SK-N-SH (cell line): Measurements from ENCODE around the gene ARPC2. TPM values are rescaled to one million over a fixed set of nuclear protein-coding genes. Genes with fewer than 3 reads are reported as not detected.
A peak's percentile ranks its signal among the peaks of the same experiment; 100 is the strongest.

Experiments
- CTCF ChIA-PET: fragments of 300-600, 350-600 bp; formaldehyde crosslinking; extraction: SDS; loops from one replicate; lab custom pipeline; 2021; lab: Yijun Ruan, JAX
- POLR2A ChIA-PET: fragments of 350-600 bp; sonication (Branson Sonifier 250); formaldehyde crosslinking; extraction: SDS; loops from one replicate; lab custom pipeline; 2020; ENCODE audit warnings: antibody characterized with exemption, inconsistent platforms; lab: Yijun Ruan, JAX
- DNase-seq: peaks from one replicate; pipeline ENCODE4 v3.0.0; 2012
- H2AFZ ChIP-seq: fragments of 200-600 bp; sonication (generic); 2 replicates; pipeline ENCODE4 v1.8.1; 2016; ENCODE audit warnings: antibody characterized with exemption, mild to moderate bottlenecking, low read depth
- H3F3A ChIP-seq: fragments of 200-600 bp; sonication (generic); replicated peaks from 2 replicates; pipeline ENCODE3; 2016; ENCODE audit warnings: antibody characterized with exemption, mild to moderate bottlenecking; ENCODE audit not compliant: insufficient read depth
- H3K27ac ChIP-seq, 2 experiments: fragments of 200-500 bp in 1 of 2; fragments of 200-600 bp in 1 of 2; sonication (Bioruptor generic) in 1 of 2; sonication (generic), shearing (Covaris generic) in 1 of 2; 2 replicates each; pipeline versions ENCODE4 v1.5.1 to v1.6.1; 2014 to 2016; ENCODE audit warnings: low read depth in 2 of 2, inconsistent platforms in 1 of 2, low read length in 1 of 2, mild to moderate bottlenecking in 1 of 2, mixed read lengths in 1 of 2
- H3K27me3 ChIP-seq: fragments of 200-600 bp; sonication (generic), shearing (Covaris generic); 2 replicates; pipeline ENCODE4 v1.6.1; 2016; ENCODE audit warnings: mixed run types; ENCODE audit not compliant: insufficient read depth
- H3K36me3 ChIP-seq, 2 experiments: fragments of 200-500 bp in 1 of 2; fragments of 200-600 bp in 1 of 2; sonication (Bioruptor generic) in 1 of 2; sonication (generic) in 1 of 2; replicated peaks in 1 of 2; 2 replicates each; pipeline versions ENCODE3 to v1.5.1; 2014 to 2016; ENCODE audit warnings: low read length in 1 of 2, mild to moderate bottlenecking in 1 of 2; ENCODE audit not compliant: insufficient read depth in 2 of 2, control insufficient read depth in 1 of 2
- H3K4me1 ChIP-seq, 2 experiments: fragments of 200-500 bp in 1 of 2; fragments of 200-600 bp in 1 of 2; sonication (Bioruptor generic) in 1 of 2; sonication (generic), shearing (Covaris generic) in 1 of 2; 2 replicates each; pipeline versions ENCODE4 v1.5.1 to v1.6.1; 2014 to 2016; ENCODE audit warnings: low read depth in 1 of 2, low read length in 1 of 2, mixed run types in 1 of 2; ENCODE audit not compliant: insufficient read depth in 2 of 2, control insufficient read depth in 1 of 2
- H3K4me2 ChIP-seq: fragments of 200-600 bp; sonication (generic), shearing (Covaris generic); 2 replicates; pipeline ENCODE4 v1.6.1; 2017; ENCODE audit warnings: mixed run types
- H3K4me3 ChIP-seq, 2 experiments: fragments of 200-500 bp in 1 of 2; fragments of 200-600 bp in 1 of 2; sonication (Bioruptor generic) in 1 of 2; sonication (generic), shearing (Covaris generic) in 1 of 2; 2 replicates each; pipeline versions ENCODE4 v1.5.1 to v1.8.1; 2014 to 2016; ENCODE audit warnings: low read depth in 2 of 2, inconsistent platforms in 1 of 2, low read length in 1 of 2, mild to moderate bottlenecking in 1 of 2, mixed read lengths in 1 of 2, moderate library complexity in 1 of 2
- H3K79me2 ChIP-seq: fragments of 200-600 bp; sonication (generic); 2 replicates; pipeline ENCODE4 v1.8.1; 2017; ENCODE audit warnings: mild to moderate bottlenecking; ENCODE audit not compliant: insufficient read depth
- H3K9ac ChIP-seq: fragments of 200-600 bp; sonication (generic); 2 replicates; pipeline ENCODE4 v1.6.1; 2017; ENCODE audit warnings: mixed run types
- H3K9me2 ChIP-seq: fragments of 200-600 bp; sonication (generic); 2 replicates; pipeline ENCODE4 v1.6.1; 2017; ENCODE audit warnings: mixed run types
- H3K9me3 ChIP-seq: fragments of 200-600 bp; sonication (generic); 2 replicates; pipeline ENCODE4 v1.6.1; 2017; ENCODE audit warnings: mixed run types, mild to moderate bottlenecking, moderate library complexity
- H4K20me1 ChIP-seq: fragments of 200-600 bp; sonication (generic); 2 replicates; pipeline ENCODE4 v1.6.1; 2017; ENCODE audit warnings: mild to moderate bottlenecking, mixed run types; ENCODE audit not compliant: insufficient read depth
- FOSL2 ChIP-seq: IDR thresholded peaks from 2 replicates; pipeline ENCODE4 v1.4.0; 2012; ENCODE audit warnings: low read depth, mild to moderate bottlenecking, moderate library complexity, borderline replicate concordance
- FOXJ3 ChIP-seq: sonication (generic); formaldehyde crosslinking; IDR thresholded peaks from 2 replicates; pipeline ENCODE4 v1.5.1; 2020; ENCODE audit warnings: mild to moderate bottlenecking, missing genetic modification reagents
- JUND ChIP-seq: IDR thresholded peaks from 2 replicates; pipeline ENCODE4 v1.4.0; 2012
- NRF1 ChIP-seq: IDR thresholded peaks from 2 replicates; pipeline ENCODE4 v1.6.1; 2012; ENCODE audit warnings: low read depth, mild to moderate bottlenecking, low read length
- RAD21 ChIP-seq: IDR thresholded peaks from 2 replicates; pipeline ENCODE4 v1.6.1; 2012; ENCODE audit warnings: mild to moderate bottlenecking, low read length
- RFX5 ChIP-seq: IDR thresholded peaks from 2 replicates; pipeline ENCODE4 v1.6.1; 2012; ENCODE audit warnings: mild to moderate bottlenecking, improper control_type of control experiment, low read length
- RXRA ChIP-seq: IDR thresholded peaks from 2 replicates; pipeline ENCODE4 v1.4.0; 2012; ENCODE audit warnings: low read depth, mild to moderate bottlenecking, borderline replicate concordance
- TCF12 ChIP-seq: IDR thresholded peaks from 2 replicates; pipeline ENCODE4 v1.4.0; 2012
- YY1 ChIP-seq: IDR thresholded peaks from 2 replicates; pipeline ENCODE4 v1.4.0; 2012; ENCODE audit warnings: low read depth, mild to moderate bottlenecking
- WGBS: methylation state at CpG from one replicate; pipeline ENCODE4 v1.1.6; 2017; ENCODE audit warnings: low lambda C conversion rate; 5-methylcytosine and 5-hydroxymethylcytosine counted together
- polyA plus RNA-seq, 3 experiments: library from polyadenylated mRNA; depleted of rRNA; stranded (reverse); fragments of >200 nt; gene quantifications; 2 replicates each; pipeline ENCODE4 v1.2.3, GENCODE V29; 2012
- TF ChIP-seq, protein P1 (sequence below): IDR thresholded peaks from 2 replicates; pipeline ENCODE4; 2012
- TF ChIP-seq, protein P2 (sequence below): fragments of 150-350 bp; IDR thresholded peaks from 2 replicates; pipeline ENCODE4 v1.6.1; 2017; ENCODE audit warnings: antibody characterized with exemption, low read length, low read depth, borderline replicate concordance
- TF ChIP-seq, protein P3 (sequence below): IDR thresholded peaks from 2 replicates; pipeline ENCODE4 v1.4.0; 2012; ENCODE audit warnings: low read depth

ARPC2 gene
- polyA plus RNA-seq, 1 of the 3 experiments (the other 2 are of a cell fraction) = 319 TPM

DNA sequence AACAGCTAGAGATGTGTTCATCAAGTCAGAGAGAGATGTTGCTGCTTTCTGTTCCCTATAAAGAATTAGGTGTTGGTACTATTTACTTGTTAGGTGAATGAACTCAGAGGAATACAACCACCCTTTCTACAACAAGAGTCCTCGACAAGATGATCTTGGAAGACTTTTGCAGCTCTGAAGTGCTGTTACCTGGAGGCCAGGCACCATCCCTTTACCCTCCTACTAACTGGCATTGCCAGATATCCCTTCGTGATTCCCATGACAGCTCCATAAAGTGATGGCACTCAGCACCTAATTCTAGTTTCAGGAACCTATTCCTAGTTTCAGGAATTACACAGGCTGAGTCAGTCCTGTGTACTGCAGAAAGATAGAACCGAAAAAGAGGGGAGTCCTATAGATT lies 9.9 kb downstream of the ARPC2 start:
- Histone ChIP-seq H3K9ac (no peak overlapping the region), H3K4me1 (peaks cover 0 to 36% of the 10 kb centered on the region in 2 experiments), H3K4me2 (no peak overlapping the region), H3K27me3 (no peaks in the 10 kb centered on the region), H3K36me3 (peaks cover 69 to 76% of the 10 kb centered on the region in 2 experiments), H4K20me1 (peaks cover 41% of the 10 kb centered on the region), H3K4me3 (no peak overlapping the region), H3F3A (peaks cover 45% of the 10 kb centered on the region), H3K27ac (peak overlapping the region in 1 of 2 experiments; percentile 89; a peak in 2 of 4 replicates), H3K9me2 (no peaks in the 10 kb centered on the region), H2AFZ (no peak overlapping the region), H3K79me2 (peaks cover 88% of the 10 kb centered on the region), H3K9me3 (no peaks in the 10 kb centered on the region)
- WGBS = 92% methylated on average over 3 of the region's 3 CpGs
- no peak for TF ChIP-seq RAD21
- ChIA-PET CTCF (interaction anchor here (1.1 to 1.5 kb wide), 2 partner anchors 31 to 45 kb away, joined by 3 read pairs; no protein-coding TSS in a partner anchor), POLR2A (no interaction called here)
- no peak for DNase-seq

DNA sequence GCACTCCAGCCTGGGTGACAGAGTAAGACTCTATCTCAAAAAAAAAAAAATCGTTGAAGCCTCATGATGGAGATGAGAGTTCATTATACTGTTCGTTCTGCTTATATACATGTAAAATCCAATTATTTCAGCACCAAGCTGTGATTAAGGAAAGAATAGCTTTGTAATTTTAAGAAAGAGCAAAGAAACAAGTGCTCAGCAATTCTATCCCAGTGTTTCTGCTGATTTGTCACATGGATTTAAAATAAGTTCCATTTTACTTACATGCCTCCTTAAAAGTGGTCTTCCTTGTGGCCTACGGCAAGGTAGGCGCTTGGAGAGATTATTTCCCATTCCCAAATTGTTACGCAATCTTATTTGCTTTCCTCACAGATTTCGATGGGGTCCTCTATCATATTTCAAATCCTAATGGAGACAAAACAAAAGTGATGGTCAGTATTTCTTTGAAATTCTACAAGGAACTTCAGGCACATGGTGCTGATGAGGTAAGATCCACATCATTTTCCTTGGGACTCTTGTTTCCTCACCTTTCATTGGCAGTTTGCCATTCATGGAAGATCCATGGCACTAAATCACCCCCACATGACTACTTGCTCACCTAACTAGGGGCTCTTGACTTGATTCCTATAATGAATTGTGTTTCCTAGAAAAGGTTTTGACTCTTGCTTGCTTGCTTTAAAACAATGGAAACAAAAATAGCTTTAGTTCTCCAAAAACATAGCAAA lies 11.5 kb downstream of the ARPC2 start:
- Histone ChIP-seq H2AFZ (no peak overlapping the region), H3K36me3 (peaks cover 68 to 85% of the 10 kb centered on the region in 2 experiments), H3K9ac (peak overlapping the region; percentile 20; the same call in 1 of the 2 replicates), H3K4me1 (peaks cover 0 to 30% of the 10 kb centered on the region in 2 experiments), H3K4me2 (peak overlapping the region; percentile 38; the same call in 1 of the 2 replicates), H3F3A (peaks cover 45% of the 10 kb centered on the region), H3K79me2 (peaks cover 86% of the 10 kb centered on the region), H3K27me3 (no peaks in the 10 kb centered on the region), H3K27ac (peak overlapping the region; percentile 64 to 89; a peak in 3 of 4 replicates), H3K9me2 (no peaks in the 10 kb centered on the region), H3K9me3 (no peaks in the 10 kb centered on the region), H4K20me1 (peaks cover 25% of the 10 kb centered on the region), H3K4me3 (no peak overlapping the region)
- POLR2A ChIA-PET = interaction anchor here (0.7 kb wide), 1 partner anchor 10 kb away, joined by 3 read pairs; no protein-coding TSS in a partner anchor
- CTCF ChIA-PET = interaction anchor here (1.0 kb wide), 1 partner anchor 10 kb away, joined by 3 read pairs; no protein-coding TSS in a partner anchor
- DNase-seq = no peak
- TF ChIP-seq NRF1 = no peak
- TF ChIP-seq RXRA = no peak
- TF ChIP-seq, protein P1, sequence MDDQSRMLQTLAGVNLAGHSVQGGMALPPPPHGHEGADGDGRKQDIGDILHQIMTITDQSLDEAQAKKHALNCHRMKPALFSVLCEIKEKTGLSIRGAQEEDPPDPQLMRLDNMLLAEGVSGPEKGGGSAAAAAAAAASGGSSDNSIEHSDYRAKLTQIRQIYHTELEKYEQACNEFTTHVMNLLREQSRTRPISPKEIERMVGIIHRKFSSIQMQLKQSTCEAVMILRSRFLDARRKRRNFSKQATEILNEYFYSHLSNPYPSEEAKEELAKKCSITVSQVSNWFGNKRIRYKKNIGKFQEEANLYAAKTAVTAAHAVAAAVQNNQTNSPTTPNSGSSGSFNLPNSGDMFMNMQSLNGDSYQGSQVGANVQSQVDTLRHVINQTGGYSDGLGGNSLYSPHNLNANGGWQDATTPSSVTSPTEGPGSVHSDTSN = no peak
- TF ChIP-seq YY1 = no peak
- no peak for TF ChIP-seq FOSL2
- TF ChIP-seq TCF12 = no peak
- TF ChIP-seq FOXJ3 (CRISPR knock-in tag) = no peak
- TF ChIP-seq RFX5 = no peak
- TF ChIP-seq, protein P2, sequence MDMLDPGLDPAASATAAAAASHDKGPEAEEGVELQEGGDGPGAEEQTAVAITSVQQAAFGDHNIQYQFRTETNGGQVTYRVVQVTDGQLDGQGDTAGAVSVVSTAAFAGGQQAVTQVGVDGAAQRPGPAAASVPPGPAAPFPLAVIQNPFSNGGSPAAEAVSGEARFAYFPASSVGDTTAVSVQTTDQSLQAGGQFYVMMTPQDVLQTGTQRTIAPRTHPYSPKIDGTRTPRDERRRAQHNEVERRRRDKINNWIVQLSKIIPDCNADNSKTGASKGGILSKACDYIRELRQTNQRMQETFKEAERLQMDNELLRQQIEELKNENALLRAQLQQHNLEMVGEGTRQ = no peak
- TF ChIP-seq JUND = no peak
- no peak for TF ChIP-seq RAD21
- TF ChIP-seq, protein P3, sequence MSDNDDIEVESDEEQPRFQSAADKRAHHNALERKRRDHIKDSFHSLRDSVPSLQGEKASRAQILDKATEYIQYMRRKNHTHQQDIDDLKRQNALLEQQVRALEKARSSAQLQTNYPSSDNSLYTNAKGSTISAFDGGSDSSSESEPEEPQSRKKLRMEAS = no peak; the same call in 1 of the 2 replicates
- WGBS = 87% methylated on average over 6 of the region's 6 CpGs
